ENCODE measurements around the gene CTPS1.

GRCh38 chr1:40981691-40982448, 2.4 kb downstream of the CTPS1 start:
- TF ChIP-seq POLR2AphosphoS5 (IDR thresholded peaks at IDR 0.05; ENCODE audit: low read depth) (no peak), CTCF (IDR thresholded peaks at IDR 0.05; ENCODE audit: insufficient read depth, low read length) (no peak), SPI1 (IDR thresholded peaks at IDR 0.05; ENCODE audit: borderline replicate concordance, low read depth) (no peak)
- TF ChIP-seq, protein P1, sequence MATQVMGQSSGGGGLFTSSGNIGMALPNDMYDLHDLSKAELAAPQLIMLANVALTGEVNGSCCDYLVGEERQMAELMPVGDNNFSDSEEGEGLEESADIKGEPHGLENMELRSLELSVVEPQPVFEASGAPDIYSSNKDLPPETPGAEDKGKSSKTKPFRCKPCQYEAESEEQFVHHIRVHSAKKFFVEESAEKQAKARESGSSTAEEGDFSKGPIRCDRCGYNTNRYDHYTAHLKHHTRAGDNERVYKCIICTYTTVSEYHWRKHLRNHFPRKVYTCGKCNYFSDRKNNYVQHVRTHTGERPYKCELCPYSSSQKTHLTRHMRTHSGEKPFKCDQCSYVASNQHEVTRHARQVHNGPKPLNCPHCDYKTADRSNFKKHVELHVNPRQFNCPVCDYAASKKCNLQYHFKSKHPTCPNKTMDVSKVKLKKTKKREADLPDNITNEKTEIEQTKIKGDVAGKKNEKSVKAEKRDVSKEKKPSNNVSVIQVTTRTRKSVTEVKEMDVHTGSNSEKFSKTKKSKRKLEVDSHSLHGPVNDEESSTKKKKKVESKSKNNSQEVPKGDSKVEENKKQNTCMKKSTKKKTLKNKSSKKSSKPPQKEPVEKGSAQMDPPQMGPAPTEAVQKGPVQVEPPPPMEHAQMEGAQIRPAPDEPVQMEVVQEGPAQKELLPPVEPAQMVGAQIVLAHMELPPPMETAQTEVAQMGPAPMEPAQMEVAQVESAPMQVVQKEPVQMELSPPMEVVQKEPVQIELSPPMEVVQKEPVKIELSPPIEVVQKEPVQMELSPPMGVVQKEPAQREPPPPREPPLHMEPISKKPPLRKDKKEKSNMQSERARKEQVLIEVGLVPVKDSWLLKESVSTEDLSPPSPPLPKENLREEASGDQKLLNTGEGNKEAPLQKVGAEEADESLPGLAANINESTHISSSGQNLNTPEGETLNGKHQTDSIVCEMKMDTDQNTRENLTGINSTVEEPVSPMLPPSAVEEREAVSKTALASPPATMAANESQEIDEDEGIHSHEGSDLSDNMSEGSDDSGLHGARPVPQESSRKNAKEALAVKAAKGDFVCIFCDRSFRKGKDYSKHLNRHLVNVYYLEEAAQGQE (IDR thresholded peaks at IDR 0.05; ENCODE audit: insufficient replicate concordance, low read depth), result no peak

Measured in HL-60 (cell line).